ENCODE measurements around the gene TRIM50. TPM values are rescaled to one million over a fixed set of nuclear protein-coding genes. Genes with fewer than 3 reads are reported as not detected.

The TRIM50 gene
- polyA plus RNA-seq, 1 donor from 2014 or later = not detected

- Histone ChIP-seq H3K9me3 (ENCODE audit: low read length) (no peaks in the 10 kb centered on the region), H3K4me3 (ENCODE audit: low read length) (no peak overlapping the region), H4K20me1 (ENCODE audit: insufficient read depth) (no peaks in the 10 kb centered on the region), H3F3A (ENCODE audit: insufficient read depth, low read length, poor library complexity, severe bottlenecking) (no peaks in the 10 kb centered on the region), H3K36me3 (ENCODE audit: insufficient read depth, low read length) (no peaks in the 10 kb centered on the region), H3K27ac (ENCODE audit: low read length) (no peak overlapping the region), H3K9ac (ENCODE audit: low read length) (no peak overlapping the region), H3K4me2 (ENCODE audit: low read length) (no peak overlapping the region), H3K79me2 (replicated peaks; ENCODE audit: insufficient read depth, low read length) (no peaks in the 10 kb centered on the region), H3K9me2 (ENCODE audit: insufficient read depth, low read length) (no peaks in the 10 kb centered on the region), H3K27me3 (ENCODE audit: insufficient read depth, low read depth, low read length) (no peaks in the 10 kb centered on the region), H2AFZ (ENCODE audit: low read depth, low read length) (no peak overlapping the region)
- TF ChIP-seq SMC3 (conservative IDR thresholded peaks at IDR 0.05; ENCODE audit: poor library complexity) (no peak), TAF1 (IDR thresholded peaks at IDR 0.05; ENCODE audit: low read depth) (no peak)
These were observed 25.4 kb upstream of the TRIM50 start for GRCh38 chr7:73353243-73353642.

GRCh38 chr7:73352784-73353183, 24.9 kb upstream of the TRIM50 start:
- Histone ChIP-seq H3K36me3 (ENCODE audit: insufficient read depth, low read length) (no peaks in the 10 kb centered on the region), H3K27me3 (ENCODE audit: insufficient read depth, low read depth, low read length) (no peaks in the 10 kb centered on the region), H3K79me2 (replicated peaks; ENCODE audit: insufficient read depth, low read length) (no peaks in the 10 kb centered on the region), H3K4me2 (ENCODE audit: low read length) (no peak overlapping the region), H3K27ac (ENCODE audit: low read length) (no peak overlapping the region), H3K4me3 (ENCODE audit: low read length) (no peak overlapping the region), H3K9ac (ENCODE audit: low read length) (no peak overlapping the region), H2AFZ (ENCODE audit: low read depth, low read length) (no peak overlapping the region), H3K9me2 (ENCODE audit: insufficient read depth, low read length) (no peaks in the 10 kb centered on the region), H4K20me1 (ENCODE audit: insufficient read depth) (no peaks in the 10 kb centered on the region), H3F3A (ENCODE audit: insufficient read depth, low read length, poor library complexity, severe bottlenecking) (no peaks in the 10 kb centered on the region), H3K9me3 (ENCODE audit: low read length) (no peaks in the 10 kb centered on the region)
- TF ChIP-seq, protein P1, sequence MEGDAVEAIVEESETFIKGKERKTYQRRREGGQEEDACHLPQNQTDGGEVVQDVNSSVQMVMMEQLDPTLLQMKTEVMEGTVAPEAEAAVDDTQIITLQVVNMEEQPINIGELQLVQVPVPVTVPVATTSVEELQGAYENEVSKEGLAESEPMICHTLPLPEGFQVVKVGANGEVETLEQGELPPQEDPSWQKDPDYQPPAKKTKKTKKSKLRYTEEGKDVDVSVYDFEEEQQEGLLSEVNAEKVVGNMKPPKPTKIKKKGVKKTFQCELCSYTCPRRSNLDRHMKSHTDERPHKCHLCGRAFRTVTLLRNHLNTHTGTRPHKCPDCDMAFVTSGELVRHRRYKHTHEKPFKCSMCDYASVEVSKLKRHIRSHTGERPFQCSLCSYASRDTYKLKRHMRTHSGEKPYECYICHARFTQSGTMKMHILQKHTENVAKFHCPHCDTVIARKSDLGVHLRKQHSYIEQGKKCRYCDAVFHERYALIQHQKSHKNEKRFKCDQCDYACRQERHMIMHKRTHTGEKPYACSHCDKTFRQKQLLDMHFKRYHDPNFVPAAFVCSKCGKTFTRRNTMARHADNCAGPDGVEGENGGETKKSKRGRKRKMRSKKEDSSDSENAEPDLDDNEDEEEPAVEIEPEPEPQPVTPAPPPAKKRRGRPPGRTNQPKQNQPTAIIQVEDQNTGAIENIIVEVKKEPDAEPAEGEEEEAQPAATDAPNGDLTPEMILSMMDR (IDR thresholded peaks at IDR 0.05; ENCODE audit: poor library complexity, severe bottlenecking) = no peak
- TF ChIP-seq SMC3 (conservative IDR thresholded peaks at IDR 0.05; ENCODE audit: poor library complexity) = no peak
- TF ChIP-seq EP300 (conservative IDR thresholded peaks at IDR 0.05; ENCODE audit: poor library complexity, severe bottlenecking) = no peak
- TF ChIP-seq MXI1 (conservative IDR thresholded peaks at IDR 0.05; ENCODE audit: poor library complexity, severe bottlenecking) = no peak
- TF ChIP-seq POLR2AphosphoS5 (IDR thresholded peaks at IDR 0.05) = no peak
- no peak for TF ChIP-seq TAF1 (IDR thresholded peaks at IDR 0.05; ENCODE audit: low read depth)
- TF ChIP-seq EZH2 (IDR thresholded peaks at IDR 0.05; ENCODE audit: borderline replicate concordance, insufficient read depth, low read length, poor library complexity, severe bottlenecking) = no peak
- TF ChIP-seq, protein P2, sequence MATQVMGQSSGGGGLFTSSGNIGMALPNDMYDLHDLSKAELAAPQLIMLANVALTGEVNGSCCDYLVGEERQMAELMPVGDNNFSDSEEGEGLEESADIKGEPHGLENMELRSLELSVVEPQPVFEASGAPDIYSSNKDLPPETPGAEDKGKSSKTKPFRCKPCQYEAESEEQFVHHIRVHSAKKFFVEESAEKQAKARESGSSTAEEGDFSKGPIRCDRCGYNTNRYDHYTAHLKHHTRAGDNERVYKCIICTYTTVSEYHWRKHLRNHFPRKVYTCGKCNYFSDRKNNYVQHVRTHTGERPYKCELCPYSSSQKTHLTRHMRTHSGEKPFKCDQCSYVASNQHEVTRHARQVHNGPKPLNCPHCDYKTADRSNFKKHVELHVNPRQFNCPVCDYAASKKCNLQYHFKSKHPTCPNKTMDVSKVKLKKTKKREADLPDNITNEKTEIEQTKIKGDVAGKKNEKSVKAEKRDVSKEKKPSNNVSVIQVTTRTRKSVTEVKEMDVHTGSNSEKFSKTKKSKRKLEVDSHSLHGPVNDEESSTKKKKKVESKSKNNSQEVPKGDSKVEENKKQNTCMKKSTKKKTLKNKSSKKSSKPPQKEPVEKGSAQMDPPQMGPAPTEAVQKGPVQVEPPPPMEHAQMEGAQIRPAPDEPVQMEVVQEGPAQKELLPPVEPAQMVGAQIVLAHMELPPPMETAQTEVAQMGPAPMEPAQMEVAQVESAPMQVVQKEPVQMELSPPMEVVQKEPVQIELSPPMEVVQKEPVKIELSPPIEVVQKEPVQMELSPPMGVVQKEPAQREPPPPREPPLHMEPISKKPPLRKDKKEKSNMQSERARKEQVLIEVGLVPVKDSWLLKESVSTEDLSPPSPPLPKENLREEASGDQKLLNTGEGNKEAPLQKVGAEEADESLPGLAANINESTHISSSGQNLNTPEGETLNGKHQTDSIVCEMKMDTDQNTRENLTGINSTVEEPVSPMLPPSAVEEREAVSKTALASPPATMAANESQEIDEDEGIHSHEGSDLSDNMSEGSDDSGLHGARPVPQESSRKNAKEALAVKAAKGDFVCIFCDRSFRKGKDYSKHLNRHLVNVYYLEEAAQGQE (IDR thresholded peaks at IDR 0.05; ENCODE audit: borderline replicate concordance) = no peak
- no peak for TF ChIP-seq RAD21 (conservative IDR thresholded peaks at IDR 0.05)
